IMR-90 (cell line): ENCODE data around the gene CHRDL1. TPM values are rescaled to one million over a fixed set of nuclear protein-coding genes. Genes with fewer than 3 reads are reported as not detected.

ENCODE experiments used
- ATAC-seq: fragments of 200-7000 bp; cut with Tn5 transposase; 2 replicates; pipeline ENCODE4 v1.9.1; 2020; ENCODE audit warnings: low read depth, mild to moderate bottlenecking, moderate library complexity
- BruUV-seq: library from RNA; stranded (reverse); fragments of 400-500 nt; replicated peaks from 2 replicates; lab custom pipeline; 2021; lab: Mats Ljungman, UMichigan
- CTCF ChIA-PET: fragments of 300-600 bp; formaldehyde crosslinking; extraction: SDS; loops from one replicate; lab custom pipeline; 2021; ENCODE audit warnings: antibody characterized with exemption; lab: Yijun Ruan, JAX
- POLR2A ChIA-PET: fragments of 300-600 bp; sonication (Branson Sonifier 250); formaldehyde crosslinking; loops from one replicate; lab custom pipeline; 2022; ENCODE audit warnings: antibody characterized with exemption; ENCODE audit not compliant: unreplicated experiment; lab: Charles Lee
- DNase-seq: peaks from one replicate; pipeline ENCODE4 v3.0.0; 2013
- H2AFZ ChIP-seq: replicated peaks from 2 replicates; pipeline ENCODE3; 2013; ENCODE audit warnings: low read length, mild to moderate bottlenecking; ENCODE audit not compliant: poor library complexity
- H2AK5ac ChIP-seq: 2 replicates; pipeline ENCODE4 v1.6.1; 2013; ENCODE audit warnings: low read depth, low read length, inconsistent platforms
- H2AK9ac ChIP-seq: replicated peaks from 2 replicates; pipeline ENCODE3; 2013; ENCODE audit warnings: mild to moderate bottlenecking, low read depth, low read length, moderate library complexity; ENCODE audit not compliant: poor library complexity
- H2BK120ac ChIP-seq: 2 replicates; pipeline ENCODE4 v1.6.1; 2013; ENCODE audit warnings: low read depth, low read length, inconsistent platforms
- H2BK15ac ChIP-seq: 3 replicates; pipeline ENCODE4 v1.6.1; 2013; ENCODE audit warnings: low read depth, low read length, inconsistent platforms
- H2BK20ac ChIP-seq: 2 replicates; pipeline ENCODE4 v1.6.1; 2013; ENCODE audit warnings: low read depth, mild to moderate bottlenecking, inconsistent platforms, low read length, moderate library complexity
- H2BK5ac ChIP-seq: 2 replicates; pipeline ENCODE4 v1.6.1; 2013; ENCODE audit warnings: mild to moderate bottlenecking, low read depth, low read length, inconsistent platforms; ENCODE audit not compliant: poor library complexity, severe bottlenecking
- H3K14ac ChIP-seq: replicated peaks from 2 replicates; pipeline ENCODE4 v1.6.1; 2013; ENCODE audit warnings: low read depth, low read length, inconsistent platforms
- H3K18ac ChIP-seq: 2 replicates; pipeline ENCODE4 v1.6.1; 2013; ENCODE audit warnings: low read depth, low read length, control low read depth
- H3K23ac ChIP-seq: 2 replicates; pipeline ENCODE4 v1.6.1; 2013; ENCODE audit warnings: low read depth, low read length, inconsistent platforms
- H3K27ac ChIP-seq: 2 replicates; pipeline ENCODE4 v1.5.1; 2013; ENCODE audit warnings: mild to moderate bottlenecking, control low read depth, low read length; ENCODE audit not compliant: insufficient read depth
- H3K27me3 ChIP-seq: 2 replicates; pipeline ENCODE4 v1.6.1; 2013; ENCODE audit warnings: low read length; ENCODE audit not compliant: control insufficient read depth, insufficient read depth
- H3K36me3 ChIP-seq: 2 replicates; pipeline ENCODE4 v1.6.1; 2013; ENCODE audit warnings: low read length, mixed read lengths; ENCODE audit not compliant: control insufficient read depth, insufficient read depth
- H3K4ac ChIP-seq: 2 replicates; pipeline ENCODE4 v1.6.1; 2013; ENCODE audit warnings: low read depth, low read length, inconsistent platforms
- H3K4me1 ChIP-seq: 2 replicates; pipeline ENCODE4 v1.6.1; 2013; ENCODE audit warnings: low read length, mixed read lengths; ENCODE audit not compliant: control insufficient read depth, insufficient read depth
- H3K4me2 ChIP-seq: 2 replicates; pipeline ENCODE4 v1.6.1; 2013; ENCODE audit warnings: low read depth, mild to moderate bottlenecking, control low read depth, low read length, moderate library complexity
- H3K4me3 ChIP-seq: 2 replicates; pipeline ENCODE4 v1.5.1; 2013; ENCODE audit warnings: low read depth, mild to moderate bottlenecking, control low read depth, low read length, moderate library complexity; ENCODE audit not compliant: insufficient read depth
- H3K56ac ChIP-seq: 2 replicates; pipeline ENCODE4 v1.6.1; 2013; ENCODE audit warnings: low read length, inconsistent platforms; ENCODE audit not compliant: insufficient read depth; ENCODE audit errors: extremely low read depth
- H3K79me1 ChIP-seq, 2 experiments: 2 replicates each; pipeline ENCODE4 v1.6.1; 2013; ENCODE audit warnings: low read length in 2 of 2, inconsistent platforms in 1 of 2, low read depth in 1 of 2
- H3K9ac ChIP-seq: 2 replicates; pipeline ENCODE4 v1.6.1; 2013; ENCODE audit warnings: low read depth, low read length, control low read depth
- H3K9me1 ChIP-seq: 2 replicates; pipeline ENCODE4 v1.6.1; 2013; ENCODE audit warnings: low read length, inconsistent platforms; ENCODE audit not compliant: insufficient read depth
- H3K9me3 ChIP-seq: 2 replicates; pipeline ENCODE4 v1.6.1; 2013; ENCODE audit warnings: low read length; ENCODE audit not compliant: control insufficient read depth, insufficient read depth
- H4K20me1 ChIP-seq: 2 replicates; pipeline ENCODE4 v1.6.1; 2013; ENCODE audit warnings: low read length, inconsistent platforms; ENCODE audit not compliant: insufficient read depth
- H4K5ac ChIP-seq: 2 replicates; pipeline ENCODE4 v1.6.1; 2013; ENCODE audit warnings: mild to moderate bottlenecking, low read depth, low read length, control low read depth
- H4K8ac ChIP-seq, 2 experiments: 2 replicates each; pipeline ENCODE4 v1.6.1; 2013; ENCODE audit warnings: low read depth in 2 of 2, low read length in 2 of 2, control low read depth in 1 of 2, inconsistent platforms in 1 of 2
- H4K91ac ChIP-seq: 2 replicates; pipeline ENCODE4 v1.6.1; 2013; ENCODE audit warnings: low read depth, low read length, inconsistent platforms; ENCODE audit not compliant: insufficient read depth
- NFE2L2 ChIP-seq: fragments of 150-350 bp; IDR thresholded peaks from 2 replicates; pipeline ENCODE4 v1.6.1; 2016; ENCODE audit warnings: low read depth, mild to moderate bottlenecking, low read length
- RAD21 ChIP-seq: IDR thresholded peaks from 2 replicates; pipeline ENCODE4 v1.6.1; 2012; ENCODE audit warnings: low read length, improper control_type of control experiment
- WGBS, 2 experiments: methylation state at CpG; one replicate each; pipeline versions ENCODE4 v1.1.5 to v1.1.7; 2013; ENCODE audit warnings: missing lambda C conversion rate in 2 of 2; ENCODE audit not compliant: insufficient read length in 1 of 2; ENCODE audit errors: extremely low coverage in 2 of 2; 5-methylcytosine and 5-hydroxymethylcytosine counted together
- dilution Hi-C: fragments of 300-500 bp; cut with HindIII; formaldehyde crosslinking; loops from one replicate; pipeline ENCODE4 v1.14.3; 2018; ENCODE audit warnings: low sequenced_read_pairs; ENCODE audit not compliant: unreplicated experiment
- in situ Hi-C: fragments of 300-500 bp; cut with MboI; formaldehyde crosslinking; loops from 3 replicates; pipeline ENCODE4 v1.14.3; 2019; ENCODE audit warnings: low sequenced_read_pairs, inconsistent platforms, mixed read lengths
- intact Hi-C: fragments of 100-400 bp; cut with micrococcal nuclease; formaldehyde crosslinking; loops from 2 replicates; pipeline ENCODE4 v1.10.0; 2022
- polyA plus RNA-seq, 3 experiments: library from polyadenylated mRNA; depleted of rRNA; stranded (reverse); fragments of >200 nt; gene quantifications; 2 replicates each; pipeline ENCODE4 v1.2.3, GENCODE V29; 2012; ENCODE audit warnings: low replicate concordance in 1 of 3
- total RNA-seq: library from RNA; depleted of rRNA; stranded (reverse); fragments of >200 nt; gene quantifications from 2 replicates; pipeline ENCODE4 v1.2.3, GENCODE V29; 2012

The CHRDL1 gene
- total and polyA plus RNA-seq, 2 of the 4 experiments (the other 2 are of a cell fraction), result 0.36 to 0.58 TPM

DNA sequence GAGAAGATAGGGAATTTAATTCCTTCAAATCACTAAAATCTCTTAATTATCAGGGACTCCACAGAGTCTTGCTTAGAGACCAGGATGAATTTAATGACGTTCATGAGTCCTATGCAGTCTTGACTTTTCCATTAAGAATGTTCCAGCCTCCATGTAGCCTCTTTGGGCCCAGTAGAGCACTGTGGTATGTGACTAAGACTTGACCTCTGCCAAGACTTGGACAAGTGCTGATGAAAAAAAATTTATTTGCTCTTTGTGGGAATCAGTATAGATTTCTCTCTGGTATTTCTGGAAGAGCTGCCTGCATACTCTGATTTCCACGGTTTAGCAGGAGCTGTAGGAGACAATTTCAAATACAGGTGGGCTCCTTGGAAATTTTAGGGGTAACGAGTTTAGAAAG lies 40.6 kb downstream of the CHRDL1 start:
- no peaks in the 10 kb centered on the region for H3K9me1 ChIP-seq
- no peaks in the 10 kb centered on the region for H3K79me1 ChIP-seq
- WGBS, 2 experiments, result no CpG with 5 or more reads among the region's 3 CpGs
- dilution Hi-C loops (no loop called here), in situ Hi-C loops (no loop called here), intact Hi-C loops (no loop called here)
- H3K4me1 ChIP-seq, result peaks cover 2% of the 10 kb centered on the region; the same call in 1 of the 2 replicates
- no peak overlapping the region for H4K8ac ChIP-seq
- no peak overlapping the region for H2BK15ac ChIP-seq
- H2AK9ac ChIP-seq, result no peak overlapping the region
- TF ChIP-seq NFE2L2, result no peak
- TF ChIP-seq RAD21, result no peak
- ChIA-PET POLR2A (no interaction called here), CTCF (interaction anchor here (0.6 kb wide), 1 partner anchor 336 kb away, joined by 3 read pairs; no protein-coding TSS in a partner anchor)
- 0 out of 2 replicates have a peak, but pooled peaks cover 2% of the 10 kb centered on the region for H3K9me3 ChIP-seq
- H3K4ac ChIP-seq, result no peak overlapping the region
- no peak overlapping the region for H3K9ac ChIP-seq
- no peak overlapping the region for H3K27ac ChIP-seq
- H2BK120ac ChIP-seq, result no peak overlapping the region
- H3K14ac ChIP-seq, result no peak overlapping the region
- H3K18ac ChIP-seq, result no peak overlapping the region
- DNase-seq, result peak; percentile 40
- no peak overlapping the region for H3K4me2 ChIP-seq
- H4K20me1 ChIP-seq, result no peaks in the 10 kb centered on the region
- H2BK20ac ChIP-seq, result no peak overlapping the region
- no peak overlapping the region for H3K56ac ChIP-seq
- H2BK5ac ChIP-seq, result no peak overlapping the region
- no TSS peak for BruUV-seq
- H3K27me3 ChIP-seq, result peaks cover 2% of the 10 kb centered on the region
- no peak overlapping the region for H3K4me3 ChIP-seq
- ATAC-seq, result no peak
- no peaks in the 10 kb centered on the region for H3K36me3 ChIP-seq
- no peak overlapping the region for H2AK5ac ChIP-seq
- H4K5ac ChIP-seq, result no peak overlapping the region
- no peak overlapping the region for H4K91ac ChIP-seq
- H3K23ac ChIP-seq, result no peak overlapping the region
- H2AFZ ChIP-seq, result no peak overlapping the region
